Measurements from ENCODE around the gene GLCCI1.

GRCh38 chr7:8040768-8041369 lies 72.3 kb downstream of the GLCCI1 start:
- TF ChIP-seq CTCF (IDR thresholded peaks at IDR 0.05; ENCODE audit: low read length), result no peak
- TF ChIP-seq EZH2 (IDR thresholded peaks at IDR 0.05; ENCODE audit: borderline replicate concordance, low read length), result no peak

Data from OCI-LY1 (cell line).